Panc1 (cell line): ENCODE data around the gene AKR1B1. TPM values are rescaled to one million over a fixed set of nuclear protein-coding genes. Genes with fewer than 3 reads are reported as not detected.
"Not testable (repeated sequence)": the region's sequence is repeated elsewhere in the genome, so short reads cannot be mapped to it uniquely, and the experiment has no call there.

Experiments
- ATAC-seq: fragments of 200-7000 bp; cut with Tn5 transposase; 2 replicates; pipeline ENCODE4 v1.9.1; 2020; ENCODE audit warnings: mild to moderate bottlenecking, moderate library complexity
- BruUV-seq: library from RNA; stranded (reverse); fragments of 400-500 nt; replicated peaks from 2 replicates; lab custom pipeline; 2021; lab: Mats Ljungman, UMichigan
- CTCF ChIA-PET: fragments of 300-600 bp; sonication (Branson Sonifier 250); formaldehyde crosslinking; loops from one replicate; lab custom pipeline; 2022; ENCODE audit warnings: antibody characterized with exemption; lab: Charles Lee
- POLR2A ChIA-PET: fragments of 300-600 bp; sonication (Branson Sonifier 250); formaldehyde crosslinking; loops from one replicate; lab custom pipeline; 2022; ENCODE audit warnings: antibody characterized with exemption; lab: Charles Lee
- DNase-seq: peaks from one replicate; pipeline ENCODE4 v3.0.0-alpha.2; 2010; ENCODE audit warnings: low read depth, low spot score
- H3K27ac ChIP-seq: 2 replicates; pipeline ENCODE4 v1.5.1; 2011; ENCODE audit warnings: mild to moderate bottlenecking, low read length, inconsistent platforms
- H3K27me3 ChIP-seq: fragments of 200-500 bp; sonication (Bioruptor generic); 2 replicates; pipeline ENCODE4 v1.6.0; 2014; ENCODE audit warnings: low read length, inconsistent platforms; ENCODE audit not compliant: control insufficient read depth, insufficient read depth
- H3K36me3 ChIP-seq: fragments of 200-500 bp; sonication (Bioruptor generic); 2 replicates; pipeline ENCODE4 v1.5.1; 2014; ENCODE audit warnings: inconsistent platforms, mild to moderate bottlenecking, low read length, moderate library complexity; ENCODE audit not compliant: control insufficient read depth, insufficient read depth
- H3K4me1 ChIP-seq: 2 replicates; pipeline ENCODE4 v1.5.1; 2011; ENCODE audit warnings: inconsistent platforms, mild to moderate bottlenecking, low read length, moderate library complexity; ENCODE audit not compliant: control insufficient read depth, insufficient read depth
- H3K4me3 ChIP-seq, 2 experiments: 2 replicates each; pipeline ENCODE4 v1.5.1; 2011 to 2012; ENCODE audit warnings: low read depth in 2 of 2, low read length in 2 of 2, mild to moderate bottlenecking in 2 of 2, inconsistent platforms in 1 of 2, moderate library complexity in 1 of 2
- H3K9me3 ChIP-seq: fragments of 200-500 bp; sonication (Bioruptor generic); 2 replicates; pipeline ENCODE4 v1.5.1; 2014; ENCODE audit warnings: low read depth, mild to moderate bottlenecking, inconsistent platforms, low read length, moderate library complexity; ENCODE audit not compliant: control insufficient read depth, insufficient read depth
- POLR2AphosphoS5 ChIP-seq: IDR thresholded peaks from 2 replicates; pipeline ENCODE4 v1.6.1; 2012; ENCODE audit warnings: mild to moderate bottlenecking, low read depth, low read length, moderate library complexity
- SIN3A ChIP-seq: IDR thresholded peaks from 2 replicates; pipeline ENCODE4 v1.6.1; 2012; ENCODE audit warnings: low read depth, mild to moderate bottlenecking, low read length, moderate library complexity, borderline replicate concordance; ENCODE audit not compliant: insufficient read depth
- TCF7L2 ChIP-seq: IDR thresholded peaks from 2 replicates; pipeline ENCODE4 v1.6.1; 2011; ENCODE audit warnings: mild to moderate bottlenecking, low read depth, low read length, inconsistent platforms
- in situ Hi-C: cut with HindIII; loops from 2 replicates; pipeline ENCODE4 v1.10.0; 2016; ENCODE audit warnings: low sequenced_read_pairs, low pct_unique_long_range_greater_than_20kb
- intact Hi-C: fragments of 100-400 bp; cut with micrococcal nuclease; formaldehyde crosslinking; loops from one replicate; pipeline ENCODE4 v1.10.0; 2022; ENCODE audit not compliant: unreplicated experiment
- total RNA-seq: library from RNA; stranded (reverse); gene quantifications from one replicate; pipeline ENCODE4 v1.2.1, GENCODE V29; 2021; ENCODE audit not compliant: unreplicated experiment
- TF ChIP-seq, protein P1 (sequence below), 2 experiments: IDR thresholded peaks; 2 replicates each; pipeline ENCODE4 v1.6.1; 2011 to 2012; ENCODE audit warnings: low read depth in 2 of 2, control low read depth in 1 of 2, low read length in 1 of 2, mild to moderate bottlenecking in 1 of 2, moderate library complexity in 1 of 2; ENCODE audit not compliant: insufficient read depth in 1 of 2
- TF ChIP-seq, protein P2 (sequence below): fragments of 450-650 bp; IDR thresholded peaks from 2 replicates; pipeline ENCODE4 v1.5.1; 2017; ENCODE audit warnings: mild to moderate bottlenecking

The AKR1B1 gene
- total RNA-seq, 1 experiment from 2014 or later = 83.2 TPM

DNA sequence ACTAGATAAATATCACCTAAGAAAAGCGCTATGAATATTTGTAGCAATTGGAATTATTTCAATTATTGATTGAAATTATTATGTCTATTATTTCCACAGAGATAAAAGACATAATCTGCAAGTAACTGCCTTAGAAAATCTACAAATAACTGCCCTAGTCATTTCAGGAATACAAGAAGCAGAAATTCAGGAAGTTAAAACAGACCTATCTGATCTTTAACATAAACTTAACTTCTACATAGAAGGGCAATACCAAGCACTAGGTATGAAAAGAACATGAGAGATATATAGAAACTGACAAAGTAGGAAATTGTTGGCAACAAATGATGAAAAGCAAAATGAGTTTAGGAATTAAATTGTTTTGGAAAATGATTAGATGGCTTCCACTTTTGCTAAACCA, 36.6 kb upstream of the AKR1B1 start:
- in situ Hi-C loops = no loop called here
- no TSS peak for BruUV-seq

DNA sequence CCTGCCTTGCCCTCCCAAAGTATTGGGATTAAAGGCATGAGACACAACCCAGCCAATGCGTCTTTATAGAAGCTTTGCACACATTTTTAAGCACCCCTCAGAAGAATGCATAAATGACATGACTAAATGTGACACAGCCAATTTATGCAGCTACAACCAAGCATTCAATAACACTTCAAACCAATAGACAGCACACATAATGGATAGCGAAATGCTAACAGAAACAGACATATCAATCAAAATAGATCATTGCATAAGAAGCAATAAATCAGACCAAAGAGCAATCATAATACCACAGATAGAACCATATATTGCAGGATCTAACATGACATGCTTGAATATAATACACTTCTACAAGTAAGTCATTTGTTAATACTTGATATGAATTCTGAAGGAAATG, 34.2 kb upstream of the AKR1B1 start:
- no peaks in the 10 kb centered on the region for H3K36me3 ChIP-seq
- BruUV-seq = no TSS peak
- no peak overlapping the region for H3K27ac ChIP-seq
- CTCF ChIA-PET = no interaction called here
- POLR2A ChIA-PET = no interaction called here
- TF ChIP-seq, protein P1, sequence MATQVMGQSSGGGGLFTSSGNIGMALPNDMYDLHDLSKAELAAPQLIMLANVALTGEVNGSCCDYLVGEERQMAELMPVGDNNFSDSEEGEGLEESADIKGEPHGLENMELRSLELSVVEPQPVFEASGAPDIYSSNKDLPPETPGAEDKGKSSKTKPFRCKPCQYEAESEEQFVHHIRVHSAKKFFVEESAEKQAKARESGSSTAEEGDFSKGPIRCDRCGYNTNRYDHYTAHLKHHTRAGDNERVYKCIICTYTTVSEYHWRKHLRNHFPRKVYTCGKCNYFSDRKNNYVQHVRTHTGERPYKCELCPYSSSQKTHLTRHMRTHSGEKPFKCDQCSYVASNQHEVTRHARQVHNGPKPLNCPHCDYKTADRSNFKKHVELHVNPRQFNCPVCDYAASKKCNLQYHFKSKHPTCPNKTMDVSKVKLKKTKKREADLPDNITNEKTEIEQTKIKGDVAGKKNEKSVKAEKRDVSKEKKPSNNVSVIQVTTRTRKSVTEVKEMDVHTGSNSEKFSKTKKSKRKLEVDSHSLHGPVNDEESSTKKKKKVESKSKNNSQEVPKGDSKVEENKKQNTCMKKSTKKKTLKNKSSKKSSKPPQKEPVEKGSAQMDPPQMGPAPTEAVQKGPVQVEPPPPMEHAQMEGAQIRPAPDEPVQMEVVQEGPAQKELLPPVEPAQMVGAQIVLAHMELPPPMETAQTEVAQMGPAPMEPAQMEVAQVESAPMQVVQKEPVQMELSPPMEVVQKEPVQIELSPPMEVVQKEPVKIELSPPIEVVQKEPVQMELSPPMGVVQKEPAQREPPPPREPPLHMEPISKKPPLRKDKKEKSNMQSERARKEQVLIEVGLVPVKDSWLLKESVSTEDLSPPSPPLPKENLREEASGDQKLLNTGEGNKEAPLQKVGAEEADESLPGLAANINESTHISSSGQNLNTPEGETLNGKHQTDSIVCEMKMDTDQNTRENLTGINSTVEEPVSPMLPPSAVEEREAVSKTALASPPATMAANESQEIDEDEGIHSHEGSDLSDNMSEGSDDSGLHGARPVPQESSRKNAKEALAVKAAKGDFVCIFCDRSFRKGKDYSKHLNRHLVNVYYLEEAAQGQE (IDR thresholded peaks at IDR 0.05; ENCODE audit: insufficient read depth in 1 of 2, low read depth in 2 of 2, low read length in 1 of 2) = no peak
- TF ChIP-seq TCF7L2 (no peak), POLR2AphosphoS5 (no peak), SIN3A (no peak)
- TF ChIP-seq, protein P2, sequence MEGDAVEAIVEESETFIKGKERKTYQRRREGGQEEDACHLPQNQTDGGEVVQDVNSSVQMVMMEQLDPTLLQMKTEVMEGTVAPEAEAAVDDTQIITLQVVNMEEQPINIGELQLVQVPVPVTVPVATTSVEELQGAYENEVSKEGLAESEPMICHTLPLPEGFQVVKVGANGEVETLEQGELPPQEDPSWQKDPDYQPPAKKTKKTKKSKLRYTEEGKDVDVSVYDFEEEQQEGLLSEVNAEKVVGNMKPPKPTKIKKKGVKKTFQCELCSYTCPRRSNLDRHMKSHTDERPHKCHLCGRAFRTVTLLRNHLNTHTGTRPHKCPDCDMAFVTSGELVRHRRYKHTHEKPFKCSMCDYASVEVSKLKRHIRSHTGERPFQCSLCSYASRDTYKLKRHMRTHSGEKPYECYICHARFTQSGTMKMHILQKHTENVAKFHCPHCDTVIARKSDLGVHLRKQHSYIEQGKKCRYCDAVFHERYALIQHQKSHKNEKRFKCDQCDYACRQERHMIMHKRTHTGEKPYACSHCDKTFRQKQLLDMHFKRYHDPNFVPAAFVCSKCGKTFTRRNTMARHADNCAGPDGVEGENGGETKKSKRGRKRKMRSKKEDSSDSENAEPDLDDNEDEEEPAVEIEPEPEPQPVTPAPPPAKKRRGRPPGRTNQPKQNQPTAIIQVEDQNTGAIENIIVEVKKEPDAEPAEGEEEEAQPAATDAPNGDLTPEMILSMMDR = no peak
- H3K27me3 ChIP-seq = peaks cover 10% of the 10 kb centered on the region
- no peak overlapping the region for H3K4me3 ChIP-seq
- ATAC-seq = no peak
- intact Hi-C loops (no loop called here), in situ Hi-C loops (no loop called here)
- H3K9me3 ChIP-seq = no peaks in the 10 kb centered on the region
- no peaks in the 10 kb centered on the region for H3K4me1 ChIP-seq
- DNase-seq = no peak

More for the DNA sequence above, 36.6 kb upstream of the AKR1B1 start:
- intact Hi-C loops = no loop called here
- CTCF ChIA-PET = no interaction called here
- no peaks in the 10 kb centered on the region for H3K4me1 ChIP-seq
- DNase-seq (no peak), ATAC-seq (no peak)
- no peaks in the 10 kb centered on the region for H3K36me3 ChIP-seq
- no peaks in the 10 kb centered on the region for H3K9me3 ChIP-seq
- peaks cover 10% of the 10 kb centered on the region for H3K27me3 ChIP-seq
- POLR2A ChIA-PET = no interaction called here
- H3K27ac ChIP-seq = no peak overlapping the region
- no peak for TF ChIP-seq POLR2AphosphoS5
- TF ChIP-seq, protein P1 (IDR thresholded peaks at IDR 0.05; ENCODE audit: insufficient read depth in 1 of 2, low read depth in 2 of 2, low read length in 1 of 2) = no peak
- no peak for TF ChIP-seq SIN3A
- TF ChIP-seq, protein P2 = no peak
- TF ChIP-seq TCF7L2 = no peak
- no peak overlapping the region for H3K4me3 ChIP-seq

DNA sequence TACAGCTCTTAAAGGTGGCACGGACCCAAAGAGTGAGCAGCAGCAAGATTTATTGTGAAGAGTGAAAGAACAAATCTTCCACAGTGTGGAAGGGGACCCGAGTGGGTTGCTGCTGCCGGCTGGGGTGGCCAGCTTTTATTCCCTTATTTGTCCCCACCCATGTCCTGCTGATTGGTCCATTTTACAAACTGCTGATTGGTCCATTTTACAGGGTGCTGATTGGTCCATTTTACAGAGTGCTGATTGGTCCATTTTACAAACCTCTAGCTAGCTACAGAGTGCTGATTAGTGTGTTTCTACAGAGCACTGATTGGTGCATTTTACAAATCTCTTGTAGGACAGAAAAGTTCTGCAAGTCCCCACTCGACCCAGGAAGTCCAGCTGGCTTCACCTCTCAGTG, 28.8 kb upstream of the AKR1B1 start:
- H3K4me3 ChIP-seq, H3K27ac ChIP-seq, H3K36me3 ChIP-seq, POLR2A ChIA-PET, in situ Hi-C loops, H3K27me3 ChIP-seq, H3K9me3 ChIP-seq, BruUV-seq, DNase-seq, ATAC-seq, CTCF ChIA-PET, H3K4me1 ChIP-seq, intact Hi-C loops: not testable (repeated sequence)
